ENCODE data around the gene PLEKHJ1. TPM values are rescaled to one million over a fixed set of nuclear protein-coding genes. Genes with fewer than 3 reads are reported as not detected.
A peak's percentile ranks its signal among the peaks of the same experiment; 100 is the strongest.

The PLEKHJ1 gene
- total and polyA plus RNA-seq, 9 of the 15 experiments (the other 6 are each of a cell fraction or from before 2014, with no cell fraction given), result 1.5 to 188 (median 63.9) TPM

GRCh38 chr19:2273356-2274184 is 37.4 kb upstream of the PLEKHJ1 start (continued):
- TF ChIP-seq FOXO4 (CRISPR knock-in tag; IDR thresholded peaks at IDR 0.05), result no peak; the same call in 1 of the 2 replicates
- TF ChIP-seq ESRRB (CRISPR knock-in tag; IDR thresholded peaks at IDR 0.05; ENCODE audit: borderline replicate concordance), result no peak
- no peak for TF ChIP-seq ZNF764 (CRISPR knock-in tag; IDR thresholded peaks at IDR 0.05; ENCODE audit: low read depth)
- TF ChIP-seq GABPB2 (CRISPR knock-in tag; conservative IDR thresholded peaks at IDR 0.05), result peak; percentile 17; the same call in 1 of the 2 replicates
- no peak for TF ChIP-seq ZNF24 (IDR thresholded peaks at IDR 0.05)
- peak in 1 of 2 experiments; percentile 53; a peak in 3 of 4 replicates for TF ChIP-seq RCOR1 (IDR thresholded peaks at IDR 0.05; ENCODE audit: borderline replicate concordance in 1 of 2, low read depth in 2 of 2, low read length in 2 of 2)
- TF ChIP-seq ZNF717 (CRISPR knock-in tag; IDR thresholded peaks at IDR 0.05), result no peak
- peak; percentile 87 for TF ChIP-seq ZNF780A (CRISPR knock-in tag; IDR thresholded peaks at IDR 0.05)
- TF ChIP-seq PYGO2 (tag; IDR thresholded peaks at IDR 0.05), result no peak
- TF ChIP-seq CREB1 (IDR thresholded peaks at IDR 0.05), result peak; percentile 46; the same call in 1 of the 2 replicates
- peak; percentile 65 for TF ChIP-seq CREB1 (CRISPR knock-in tag; IDR thresholded peaks at IDR 0.05)
- peak; percentile 76; the same call in 1 of the 2 replicates for TF ChIP-seq PHTF2 (CRISPR knock-in tag; IDR thresholded peaks at IDR 0.05)
- TF ChIP-seq SOX6 (IDR thresholded peaks at IDR 0.05), result peak; percentile 58
- no peak for TF ChIP-seq E2F3 (CRISPR knock-in tag; IDR thresholded peaks at IDR 0.05)
- no peak for TF ChIP-seq FOS (IDR thresholded peaks at IDR 0.05; ENCODE audit: extremely low read depth, insufficient read length)
- peak; percentile 57 for TF ChIP-seq PCBP1 (IDR thresholded peaks at IDR 0.05; ENCODE audit: low read depth, low read length, poor library complexity, severe bottlenecking)
- TF ChIP-seq ILK (tag; IDR thresholded peaks at IDR 0.05; ENCODE audit: borderline replicate concordance, low read depth), result no peak
- TF ChIP-seq POLR2H (tag; IDR thresholded peaks at IDR 0.05; ENCODE audit: low read depth), result peak; percentile 66; the same call in 1 of the 2 replicates
- TF ChIP-seq SRSF3 (IDR thresholded peaks at IDR 0.05; ENCODE audit: insufficient read depth, low read length), result no peak
- no peak for TF ChIP-seq CBX5 (IDR thresholded peaks at IDR 0.05; ENCODE audit: borderline replicate concordance, low read depth)
- no peak for TF ChIP-seq EWSR1 (IDR thresholded peaks at IDR 0.05; ENCODE audit: borderline replicate concordance, low read depth, partially characterized antibody)
- TF ChIP-seq HDAC6 (IDR thresholded peaks at IDR 0.05; ENCODE audit: low read depth, low read length), result peak; percentile 27; the same call in 1 of the 2 replicates
- TF ChIP-seq TAL1 (IDR thresholded peaks at IDR 0.05), result no peak
- peak in 1 of 2 experiments; percentile 39; a peak in 2 of 4 replicates for TF ChIP-seq ETV6 (IDR thresholded peaks at IDR 0.05; ENCODE audit: borderline replicate concordance in 1 of 2, low read depth in 2 of 2, low read length in 1 of 2)
- TF ChIP-seq ETV6 (CRISPR knock-in tag; IDR thresholded peaks at IDR 0.05; ENCODE audit: borderline replicate concordance), result no peak
- TF ChIP-seq SREBF1 (IDR thresholded peaks at IDR 0.05; ENCODE audit: borderline replicate concordance, low read depth, low read length), result 0 out of 2 replicates have a peak, but pooled peaks have one; percentile 49
- peak; percentile 92 for TF ChIP-seq FUS (optimal IDR thresholded peaks at IDR 0.05; ENCODE audit: low read depth, low read length)
- TF ChIP-seq, protein P1, sequence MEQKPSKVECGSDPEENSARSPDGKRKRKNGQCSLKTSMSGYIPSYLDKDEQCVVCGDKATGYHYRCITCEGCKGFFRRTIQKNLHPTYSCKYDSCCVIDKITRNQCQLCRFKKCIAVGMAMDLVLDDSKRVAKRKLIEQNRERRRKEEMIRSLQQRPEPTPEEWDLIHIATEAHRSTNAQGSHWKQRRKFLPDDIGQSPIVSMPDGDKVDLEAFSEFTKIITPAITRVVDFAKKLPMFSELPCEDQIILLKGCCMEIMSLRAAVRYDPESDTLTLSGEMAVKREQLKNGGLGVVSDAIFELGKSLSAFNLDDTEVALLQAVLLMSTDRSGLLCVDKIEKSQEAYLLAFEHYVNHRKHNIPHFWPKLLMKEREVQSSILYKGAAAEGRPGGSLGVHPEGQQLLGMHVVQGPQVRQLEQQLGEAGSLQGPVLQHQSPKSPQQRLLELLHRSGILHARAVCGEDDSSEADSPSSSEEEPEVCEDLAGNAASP (IDR thresholded peaks at IDR 0.05), result no peak

All from K562 (cell line).